HCEC 1CT (cell line): ENCODE data around the gene MISP.

ENCODE experiments used
- DNase-seq: peaks from one replicate; pipeline ENCODE4 v3.0.0-alpha.2; 2017

The MISP gene

DNA sequence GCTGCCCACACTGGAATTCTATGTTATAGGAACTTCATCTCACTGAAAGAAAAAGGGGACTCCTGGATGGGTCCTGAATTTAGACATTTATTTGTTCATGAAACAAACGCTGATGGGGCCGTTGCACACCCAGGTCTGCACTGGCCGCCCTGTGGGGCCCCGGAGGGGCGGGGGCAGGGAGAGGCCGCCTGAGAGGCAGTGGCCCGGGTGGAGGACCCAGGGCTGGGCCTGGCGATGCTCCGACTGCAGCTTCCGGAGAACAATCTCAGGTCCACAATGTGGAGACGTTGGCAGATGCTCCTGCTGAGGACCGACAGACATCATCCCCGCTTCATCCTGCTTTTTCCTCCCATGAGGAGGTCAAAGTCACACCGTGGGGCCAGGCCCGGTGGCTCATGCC lies 30.0 kb downstream of the MISP start:
- DNase-seq = no peak

DNA sequence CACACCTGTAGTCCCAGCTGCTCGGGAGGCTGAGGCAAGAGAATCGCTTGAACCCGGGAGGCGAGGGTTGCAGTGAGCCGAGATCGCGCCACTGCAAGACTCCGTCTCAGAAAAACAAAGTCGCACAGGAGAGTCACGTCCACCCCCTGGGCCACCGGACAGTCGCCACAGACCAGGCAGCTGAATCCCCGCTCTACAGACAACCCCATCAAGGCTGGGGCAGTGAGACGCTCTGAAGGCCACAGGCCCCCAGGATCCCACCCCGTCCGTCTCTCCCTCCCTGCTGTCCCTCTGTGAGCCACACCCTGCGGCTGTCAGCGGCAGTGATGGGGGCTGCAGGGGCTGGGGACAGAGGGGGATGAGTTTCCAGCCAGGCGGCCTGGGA lies 30.9 kb downstream of the MISP start:
- no peak for DNase-seq

DNA sequence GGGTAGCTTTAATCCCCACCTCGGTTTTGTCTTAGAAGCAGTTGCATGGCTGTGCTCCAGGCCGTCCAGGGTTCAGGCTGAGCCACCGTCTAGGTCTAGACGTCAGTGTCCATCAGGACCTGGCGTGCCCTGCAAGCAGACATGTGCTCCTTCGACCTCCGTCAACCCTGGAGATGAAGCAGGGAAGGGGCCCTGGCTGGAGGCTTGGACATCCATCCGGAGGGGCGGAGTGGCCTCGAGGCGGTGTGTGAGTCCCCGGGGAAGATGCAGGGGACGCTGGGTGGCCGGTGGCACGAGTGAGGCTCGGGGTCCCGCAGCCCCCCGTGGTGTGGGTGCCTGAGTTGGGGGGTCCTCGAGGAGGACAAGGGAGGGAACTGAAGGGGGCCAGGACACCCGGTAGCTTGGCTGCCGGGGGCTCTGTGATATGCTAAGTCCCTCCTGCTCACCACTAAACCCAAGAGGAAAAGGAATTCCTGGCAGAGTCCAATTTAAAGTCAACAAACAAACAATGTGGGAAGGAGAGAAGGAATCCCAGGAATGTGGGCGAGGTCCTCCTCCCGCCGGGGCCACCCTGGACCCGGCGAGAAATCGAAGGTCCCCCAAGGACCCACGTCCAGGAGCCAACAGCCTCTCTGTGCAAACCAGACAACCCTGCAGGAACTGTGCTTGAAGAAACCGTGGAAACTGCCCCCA lies 31.4 kb downstream of the MISP start:
- DNase-seq = peak; percentile 61

DNA sequence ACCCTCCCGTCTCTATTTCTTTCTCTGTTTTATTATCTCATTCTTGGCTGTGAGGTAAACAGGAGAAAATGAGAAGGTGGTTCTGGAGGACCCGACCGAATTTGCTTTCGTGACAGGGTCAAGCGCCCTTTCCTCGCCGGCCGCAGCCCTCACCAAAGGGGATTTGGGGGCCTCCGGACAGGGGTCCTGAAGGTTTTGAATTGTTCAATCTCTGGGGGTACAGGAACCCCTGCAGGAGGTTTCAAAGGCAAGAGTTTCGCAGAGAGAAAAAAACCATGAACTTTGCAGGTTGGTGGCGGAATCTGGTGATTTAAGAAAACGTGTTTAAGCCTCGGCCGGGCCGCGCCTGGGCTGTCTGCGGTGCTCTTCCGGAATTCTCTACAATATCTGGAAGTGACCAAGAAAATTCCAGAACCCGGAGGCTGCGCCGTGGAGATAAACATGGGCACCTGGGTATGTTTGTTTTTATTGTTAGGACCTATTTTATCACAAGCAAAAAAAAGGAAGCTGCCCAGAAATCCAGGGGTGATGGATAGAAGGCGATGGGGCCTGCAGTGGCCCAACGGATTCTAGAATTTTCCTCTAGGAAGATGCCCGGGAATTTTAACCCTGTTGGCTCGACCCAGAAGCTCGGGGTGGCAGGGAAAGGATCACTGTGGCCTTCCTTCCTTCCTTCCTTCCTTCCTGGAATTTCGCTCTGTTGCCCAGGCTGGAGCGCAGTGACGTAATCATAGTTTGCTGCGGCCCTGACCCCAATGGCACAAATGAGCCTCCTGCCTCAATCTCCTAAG lies 32.2 kb downstream of the MISP start:
- DNase-seq = no peak

DNA sequence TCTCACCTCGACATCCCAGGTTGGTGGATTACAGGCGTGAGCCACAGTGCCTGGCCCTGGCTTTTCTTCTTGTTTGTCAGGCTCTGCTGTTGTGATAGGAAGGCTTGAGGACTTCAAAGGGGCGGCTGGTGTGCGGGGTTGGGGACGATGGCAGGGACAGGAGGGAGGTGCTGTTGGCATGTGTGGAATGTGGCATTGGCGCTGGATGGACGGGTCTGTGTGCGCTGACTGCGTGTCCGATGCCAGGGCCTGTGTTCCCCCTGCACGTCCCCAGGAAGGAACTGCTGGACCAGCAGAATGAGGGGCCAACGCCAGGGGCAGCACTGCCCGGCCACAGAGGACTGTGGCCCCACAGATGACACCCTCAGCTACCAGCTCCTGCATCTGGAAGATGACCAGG lies 33.6 kb downstream of the MISP start:
- DNase-seq = no peak

DNA sequence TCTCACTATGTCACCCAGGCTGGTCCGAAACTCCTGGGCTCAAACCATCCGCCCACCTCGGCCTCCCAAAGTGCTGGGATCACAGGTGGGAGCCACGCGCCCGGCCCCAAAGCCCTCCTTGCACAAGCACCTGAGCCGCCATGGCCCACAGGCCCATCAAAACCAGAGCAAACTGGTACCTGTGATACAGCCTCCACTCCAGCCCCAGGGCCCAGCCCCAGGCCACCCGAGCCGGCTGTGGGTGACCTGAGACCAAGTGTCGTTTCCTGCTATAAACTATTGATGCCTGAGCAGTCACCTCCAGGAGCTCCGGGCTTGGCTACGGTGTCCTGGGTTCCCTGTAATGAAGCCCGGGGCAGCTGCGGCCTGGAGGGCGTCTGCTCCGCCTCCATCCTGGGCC lies 36.6 kb downstream of the MISP start:
- DNase-seq = no peak

DNA sequence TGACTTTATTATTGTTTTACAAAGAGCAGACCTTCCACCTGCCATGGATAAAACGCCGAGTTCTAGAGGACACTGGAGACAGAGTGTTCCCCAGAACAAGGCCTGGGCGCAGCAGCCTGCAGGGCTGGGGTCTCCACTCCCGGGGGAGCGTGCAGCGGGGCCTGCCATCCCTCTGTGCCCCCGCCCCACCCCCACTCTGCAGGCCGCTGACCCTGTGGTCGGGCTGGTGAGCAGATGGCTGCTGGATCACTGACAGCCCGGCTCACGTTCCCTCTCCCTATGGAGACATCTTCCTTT lies 37.7 kb downstream of the MISP start:
- no peak for DNase-seq

DNA sequence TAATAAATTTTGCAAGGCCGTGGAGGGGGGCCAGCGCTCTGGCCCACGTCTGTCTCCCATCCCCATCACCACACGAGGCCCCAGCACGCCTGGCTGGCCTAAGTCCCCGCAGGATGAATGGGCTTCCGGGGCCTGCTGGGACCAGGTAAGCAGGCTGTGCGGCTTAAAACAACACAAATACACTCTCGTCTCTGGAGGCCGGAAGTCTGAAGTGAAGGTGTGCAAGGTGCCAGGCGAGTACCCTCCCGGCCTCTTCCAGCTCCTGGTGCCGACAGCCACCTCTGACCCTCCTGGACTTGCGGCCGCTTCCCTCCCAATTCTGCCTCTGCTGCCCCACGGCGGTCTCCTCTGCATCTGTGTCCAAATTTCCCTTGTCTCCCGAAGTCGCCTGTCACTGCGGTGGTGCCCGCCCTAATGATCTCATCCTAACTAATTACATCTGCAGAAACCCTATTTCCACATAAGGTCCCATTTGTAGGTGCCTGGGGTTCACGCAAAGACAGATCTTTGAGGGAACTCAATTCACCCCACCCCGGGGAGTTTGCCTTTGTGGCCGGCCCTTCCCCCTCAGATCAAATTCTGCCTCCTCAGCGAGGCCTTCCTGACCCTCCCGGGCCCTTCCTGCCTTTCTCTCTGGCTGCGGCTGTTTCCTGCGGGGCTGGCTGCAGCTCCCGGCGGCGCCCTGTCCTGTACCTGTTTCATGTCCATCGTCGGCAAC lies 38.2 kb downstream of the MISP start:
- DNase-seq = no peak

DNA sequence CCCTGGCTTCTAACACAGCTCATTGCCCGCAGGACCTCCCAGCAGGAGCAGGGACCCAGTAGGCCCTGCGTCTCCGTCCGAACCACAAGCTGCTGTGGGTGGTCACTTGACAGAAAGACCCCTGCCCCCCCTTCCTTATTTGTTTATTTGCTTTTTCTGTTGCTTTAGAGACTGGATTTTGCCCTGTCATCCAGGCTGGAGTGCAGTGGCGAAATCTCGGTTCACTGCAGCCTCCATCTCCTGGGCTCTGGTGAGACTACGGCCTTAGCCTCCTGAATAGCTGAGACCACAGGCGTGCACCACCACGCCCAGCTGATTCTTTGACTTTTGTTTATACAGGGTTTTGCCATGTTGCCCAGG lies 38.8 kb downstream of the MISP start:
- no peak for DNase-seq

DNA sequence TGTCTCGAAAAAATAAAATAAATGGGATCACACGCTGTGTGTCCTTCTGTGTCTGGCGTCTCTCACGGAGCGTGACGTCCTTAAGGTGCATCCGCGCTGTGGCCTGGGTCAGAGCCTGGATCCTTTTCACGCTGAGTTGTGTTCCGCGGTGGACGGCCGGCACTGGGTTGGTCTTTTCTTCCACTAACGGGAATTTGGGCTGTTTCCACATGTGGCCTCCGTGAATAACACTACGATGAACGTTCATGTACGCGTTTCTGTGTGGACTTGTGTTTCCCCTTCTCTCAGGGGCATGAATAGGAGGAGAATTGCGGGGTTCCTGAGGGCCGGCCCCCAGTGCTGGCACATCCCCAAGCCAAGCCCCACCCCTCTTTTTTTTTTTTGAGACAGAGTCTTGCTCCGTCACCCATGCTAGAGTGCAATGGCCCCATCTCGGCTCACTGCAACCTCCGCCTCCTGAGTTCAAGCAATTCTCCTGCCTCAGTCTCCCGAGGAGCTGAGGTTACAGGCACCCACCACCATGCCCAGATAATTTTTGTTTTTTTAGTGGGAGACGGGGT lies 40.2 kb downstream of the MISP start:
- DNase-seq = no peak

DNA sequence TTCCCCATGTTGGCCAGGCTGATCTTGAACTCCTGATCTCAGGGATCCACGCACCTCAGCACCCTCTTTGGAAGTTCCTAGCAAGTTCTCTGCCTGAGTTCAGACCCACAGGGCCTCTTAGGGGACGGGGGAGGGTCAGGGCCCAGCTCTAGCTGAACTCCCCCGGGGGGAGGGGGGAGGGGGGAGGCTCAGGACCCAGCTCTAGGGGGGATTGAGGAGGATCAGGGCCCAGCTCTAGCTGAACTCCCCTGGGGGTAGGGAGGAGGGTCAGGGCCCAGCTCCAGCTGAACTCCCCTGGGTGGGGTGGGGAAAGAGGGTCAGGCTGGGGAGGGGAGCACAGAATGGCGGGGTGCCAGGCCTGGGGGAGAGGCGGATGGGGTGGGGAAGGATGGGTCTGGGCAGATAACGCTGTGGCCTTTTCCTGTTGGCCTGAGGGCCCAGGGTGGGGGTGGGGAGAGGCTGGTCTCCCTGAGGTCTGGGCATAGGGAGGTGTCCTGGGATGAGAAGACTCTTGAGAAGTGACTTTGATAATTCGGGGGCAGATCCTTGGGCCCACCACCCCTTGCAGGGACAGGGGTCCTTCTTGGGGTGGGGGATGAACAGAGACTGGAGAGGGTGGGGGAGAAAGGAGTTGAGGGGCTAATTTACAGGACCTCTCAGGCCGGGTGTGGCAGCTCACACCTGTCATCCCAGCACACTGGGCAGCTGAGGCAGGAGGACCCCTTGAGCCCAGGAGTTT lies 40.8 kb downstream of the MISP start:
- no peak for DNase-seq

DNA sequence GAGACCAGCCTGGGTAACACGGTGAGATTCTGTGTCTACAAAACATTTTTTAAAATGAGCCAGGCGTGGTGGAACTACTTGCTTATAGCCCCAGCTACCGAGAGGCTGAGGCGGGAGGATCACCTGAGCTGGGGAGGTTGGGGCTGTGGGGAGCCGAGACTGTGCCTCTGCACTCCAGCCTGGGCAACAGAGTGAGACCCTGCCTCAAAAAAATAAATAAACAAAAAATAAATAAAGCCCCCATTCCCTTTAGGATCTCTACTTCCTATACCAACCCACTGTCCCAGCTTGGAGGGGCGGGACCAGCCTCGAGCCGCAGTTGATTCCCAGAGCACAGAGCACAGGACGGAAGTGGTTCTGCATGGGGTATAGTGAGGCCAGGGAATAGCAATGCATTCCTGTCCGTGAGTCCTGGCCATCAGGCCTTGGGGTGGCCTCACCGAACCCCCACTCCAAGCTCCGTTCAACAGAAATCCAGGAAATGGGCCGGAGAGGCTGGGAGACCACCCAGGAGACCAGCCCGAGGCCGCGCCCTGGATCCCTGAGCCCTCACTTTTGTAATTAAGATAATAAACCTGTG lies 41.5 kb downstream of the MISP start:
- no peak for DNase-seq

DNA sequence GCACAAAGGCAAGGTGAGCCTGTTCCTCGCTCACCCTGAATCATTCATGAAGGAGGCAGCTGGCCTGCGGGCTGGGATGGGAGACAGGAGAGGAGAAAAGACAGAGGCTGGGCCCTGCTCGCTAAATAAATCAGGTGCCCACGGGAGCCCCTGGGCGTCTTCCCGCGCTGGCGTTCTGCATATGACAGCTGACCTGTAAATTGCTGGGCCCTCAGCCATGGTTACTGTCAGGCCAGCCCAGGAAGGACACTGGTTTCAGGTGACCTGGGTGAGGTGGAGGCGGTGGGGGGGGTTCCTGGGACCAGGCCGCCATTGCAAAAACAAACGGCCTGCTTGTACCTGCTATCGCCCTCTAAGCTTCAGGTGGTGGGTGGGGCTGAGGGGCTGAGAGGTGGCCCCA lies 42.9 kb downstream of the MISP start:
- no peak for DNase-seq

DNA sequence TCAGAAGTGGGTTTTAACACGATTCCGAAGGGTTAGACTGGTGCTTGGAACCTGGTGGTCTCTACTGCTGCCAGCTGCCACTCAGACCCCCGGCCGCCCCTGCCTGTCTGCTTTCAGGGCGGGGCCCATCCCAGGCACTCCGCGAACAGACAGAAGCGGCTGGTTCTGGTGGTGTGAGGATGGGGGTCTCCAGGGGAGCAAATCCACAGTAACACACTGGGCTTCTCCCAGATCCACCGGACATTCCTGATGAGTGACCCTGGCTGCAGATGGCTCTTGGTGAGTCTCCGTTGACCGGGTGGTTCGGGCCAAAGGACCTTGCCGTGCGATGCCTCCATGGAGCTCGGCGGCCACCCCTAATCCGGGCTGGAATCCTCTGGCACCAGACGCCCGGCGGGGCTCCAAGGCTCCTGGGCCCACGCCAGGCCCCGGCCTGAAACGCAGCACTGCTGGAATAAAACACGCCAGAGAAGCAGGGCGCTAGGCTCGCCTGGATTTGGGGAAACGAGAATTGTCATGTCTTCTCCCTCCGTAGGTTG lies 44.2 kb downstream of the MISP start:
- DNase-seq = no peak

DNA sequence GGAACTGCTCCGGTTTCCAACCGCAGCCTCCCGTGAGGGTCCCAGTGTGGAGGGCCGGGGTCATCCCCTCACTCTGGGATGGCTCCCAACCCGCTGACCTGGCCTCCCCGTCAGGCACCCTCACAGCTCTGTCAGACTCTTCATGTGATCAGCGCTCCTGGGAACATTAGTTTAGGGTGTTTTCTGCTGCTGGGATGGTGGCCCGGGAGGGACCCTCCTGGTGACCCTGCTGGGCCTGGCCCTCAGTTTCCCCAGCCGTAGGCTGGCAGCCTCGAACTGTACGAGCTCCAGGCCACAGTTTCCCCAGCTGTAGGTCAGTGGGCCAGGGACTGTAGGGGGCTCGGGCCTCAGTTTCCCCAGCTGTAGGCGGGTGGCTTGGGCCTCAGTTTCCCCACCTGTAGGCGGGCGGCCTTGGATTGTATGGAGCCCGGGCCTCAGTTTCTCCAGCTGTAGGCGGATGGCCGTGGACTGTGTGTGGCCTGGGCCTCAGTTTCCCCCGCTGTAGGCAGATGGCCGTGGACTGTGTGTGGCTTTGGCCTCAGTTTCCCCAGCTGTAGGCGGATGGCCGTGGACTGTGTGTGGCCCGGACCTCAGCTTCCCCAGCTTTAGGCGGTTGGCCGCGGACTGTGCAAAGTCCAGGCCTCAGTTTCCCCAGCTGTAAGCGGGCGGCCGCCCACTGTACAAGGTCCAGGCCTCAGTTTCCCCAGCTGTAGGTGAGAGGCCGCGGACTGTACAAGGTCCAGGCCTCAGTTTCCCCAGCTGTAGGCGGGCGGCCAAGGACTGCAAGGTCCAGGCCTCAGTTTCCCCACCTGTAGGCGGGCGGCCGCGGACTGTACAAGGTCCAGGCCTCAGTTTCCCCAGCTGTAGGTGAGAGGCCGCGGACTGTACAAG lies 45.0 kb downstream of the MISP start:
- DNase-seq = no peak

DNA sequence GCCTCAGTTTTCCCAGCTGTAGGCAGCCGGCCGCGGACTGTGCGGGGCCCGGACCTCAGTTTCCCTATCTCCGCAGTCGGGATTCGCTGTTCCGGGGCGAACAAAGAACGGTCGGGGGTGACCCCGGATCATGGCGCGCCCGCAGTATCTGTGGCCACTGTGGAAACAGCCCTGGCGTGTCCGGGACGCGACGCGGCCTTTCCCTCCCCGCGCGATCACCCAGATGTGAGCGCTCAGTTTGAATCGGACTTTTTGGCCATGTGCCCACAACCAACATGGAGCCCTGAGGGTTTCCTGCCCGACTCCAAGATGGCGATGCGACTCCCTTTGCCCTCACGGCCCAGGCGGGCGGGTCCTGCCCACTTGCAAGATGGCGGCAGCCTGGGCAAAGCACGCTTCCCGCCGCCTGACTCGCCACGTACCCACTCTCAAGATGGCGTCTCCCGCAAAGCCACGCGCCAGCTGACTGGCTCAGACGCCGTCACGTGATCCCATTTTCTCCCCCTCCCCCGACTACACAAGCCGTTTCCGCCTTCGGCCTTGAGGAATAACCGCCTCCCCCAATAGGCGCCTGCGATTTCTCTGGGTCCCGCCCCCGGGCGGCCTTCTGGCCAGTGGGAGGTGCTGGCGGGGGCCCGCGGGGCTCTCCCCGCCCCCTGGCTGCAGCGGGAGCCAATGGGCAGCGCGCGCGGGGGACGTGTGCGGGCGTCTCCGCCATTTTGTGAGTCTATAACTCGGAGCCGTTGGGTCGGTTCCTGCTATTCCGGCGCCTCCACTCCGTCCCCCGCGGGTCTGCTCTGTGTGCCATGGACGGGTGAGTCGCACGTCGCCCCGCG lies 46.0 kb downstream of the MISP start, which contains the start of gene PTBP1:
TSS of gene PTBP1 (plus strand) at position 761 of the 836 bp plus-strand sequence. CDS start at position 807, 46 bp downstream.
- peak; percentile 100 for DNase-seq

DNA sequence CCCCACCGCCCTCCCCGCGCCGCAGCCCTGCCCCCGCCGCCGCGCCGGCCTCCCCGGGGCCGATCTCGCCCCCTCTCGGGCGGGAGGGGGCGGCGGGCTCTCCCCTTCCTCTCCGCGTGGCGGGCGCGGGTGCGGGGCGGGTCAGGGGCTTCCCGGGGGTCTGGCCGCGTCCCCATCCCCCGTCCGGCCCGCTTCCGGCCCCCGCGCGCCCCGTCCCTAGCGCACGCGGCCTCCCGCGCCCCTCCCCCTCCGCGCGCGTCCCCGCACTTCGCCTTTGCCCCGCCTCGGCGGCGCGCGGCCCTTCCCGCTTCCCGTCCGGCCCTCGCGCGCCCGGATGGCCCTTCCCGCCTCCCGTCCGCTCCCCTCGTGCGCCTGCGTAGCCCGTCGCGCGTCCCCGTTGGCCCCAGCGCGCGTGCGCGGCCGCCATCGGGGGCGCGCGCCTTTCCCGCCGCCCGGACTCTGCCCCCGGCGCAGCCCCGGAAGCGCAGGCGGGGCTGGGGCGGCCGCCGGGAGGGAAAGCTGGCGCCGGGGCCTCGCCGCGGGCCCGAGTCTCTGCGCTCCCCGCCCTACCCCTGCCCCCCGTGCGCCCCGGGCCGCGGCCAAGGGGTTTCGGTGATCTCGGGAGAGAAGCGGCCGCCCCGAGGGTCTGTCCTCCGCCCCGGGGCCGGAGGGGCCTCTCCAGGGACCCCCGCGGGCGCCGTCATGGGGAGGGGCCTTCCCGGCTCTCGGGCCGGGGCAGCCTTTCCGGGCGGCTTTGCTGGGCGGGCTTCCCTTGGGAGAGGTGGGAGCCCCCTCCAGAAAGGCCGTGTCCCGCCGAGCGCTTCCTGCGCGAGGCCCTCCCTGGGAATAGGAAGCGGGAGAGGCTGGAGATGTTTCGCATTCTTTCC lies 46.9 kb downstream of the MISP start:
- DNase-seq = peak; percentile 89

DNA sequence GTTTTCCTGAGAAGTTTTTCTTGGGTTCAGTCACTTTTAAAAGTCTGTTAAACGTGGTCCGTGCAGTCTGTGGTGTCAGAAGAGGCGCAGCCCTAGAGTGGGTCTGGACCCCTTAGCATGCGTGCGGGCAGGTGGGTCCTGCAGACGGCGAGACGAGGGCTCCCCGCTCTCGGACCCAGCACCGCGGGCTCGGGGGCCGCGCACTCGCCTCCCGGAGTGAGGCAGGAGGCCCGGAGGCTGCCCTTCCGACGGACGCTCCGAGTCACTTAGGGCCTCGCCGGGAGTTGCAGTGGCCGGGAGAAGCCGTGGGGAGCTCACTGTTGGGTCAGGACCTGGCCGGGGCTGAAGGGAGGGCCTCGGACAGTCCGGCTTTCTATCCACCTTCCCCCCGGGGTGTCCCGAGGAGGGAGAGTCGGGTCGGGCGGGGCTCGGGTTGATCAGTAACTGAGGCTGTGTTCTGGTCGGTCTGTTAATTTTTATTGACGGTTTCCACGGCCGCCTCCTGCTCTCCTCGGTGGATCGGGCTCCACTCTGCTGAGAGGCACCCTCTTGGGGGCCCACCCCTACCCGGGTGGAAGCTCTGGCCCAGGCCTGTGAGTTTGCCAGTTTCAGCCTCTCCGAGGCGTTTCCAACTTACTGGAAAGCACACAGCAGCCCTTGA lies 47.6 kb downstream of the MISP start:
- no peak for DNase-seq
